ENCODE results near the gene F10. TPM values are rescaled to one million over a fixed set of nuclear protein-coding genes. Genes with fewer than 3 reads are reported as not detected.
"Not testable (repeated sequence)": the region's sequence is repeated elsewhere in the genome, so short reads cannot be mapped to it uniquely, and the experiment has no call there.

The F10 gene
- total RNA-seq, 4 donors from 2014 or later: 1.00 to 4.8 (median 2.4) TPM

- TF ChIP-seq CTCF (IDR thresholded peaks at IDR 0.05 in 4 of 5, conservative IDR thresholded peaks at IDR 0.05 in 1 of 5) (no peak), POLR2A (IDR thresholded peaks at IDR 0.05) (no peak)
- in situ Hi-C loops (cut with MboI; ENCODE audit: low sequenced_read_pairs in 4 of 4): no loop called here
Measured at GRCh38 chr13:113097651-113098050, 24.9 kb upstream of the F10 start.

GRCh38 chr13:113098162-113098732 lies 24.4 kb upstream of the F10 start:
- in situ Hi-C loops (cut with MboI; ENCODE audit: low sequenced_read_pairs in 4 of 4): no loop called here

More at GRCh38 chr13:113097651-113098050, 24.9 kb upstream of the F10 start:
- ATAC-seq (no peak), DNase-seq (no peak)
- Histone ChIP-seq H3K4me3 (no peak overlapping the region), H3K27ac (no peak overlapping the region), H3K4me1 (peaks cover 5 to 6% of the 10 kb centered on the region in 2 donors), H3K27me3 (peaks cover 0 to 3% (median 0%) of the 10 kb centered on the region in 3 donors), H3K9me3 (no peaks in the 10 kb centered on the region), H3K36me3 (no peaks in the 10 kb centered on the region)
- intact Hi-C loops (cut with DNase I; ENCODE audit: low total_unique reads): no loop called here

GRCh38 chr13:113099142-113099541 lies 23.5 kb upstream of the F10 start:
- in situ Hi-C loops (cut with MboI; ENCODE audit: low sequenced_read_pairs in 4 of 4): no loop called here
- ATAC-seq (no peak), DNase-seq (no peak)
- Histone ChIP-seq H3K4me3 (no peak overlapping the region), H3K36me3 (no peaks in the 10 kb centered on the region), H3K27me3 (peaks cover 0 to 10% (median 7%) of the 10 kb centered on the region in 3 donors), H3K4me1 (peaks cover 5 to 6% of the 10 kb centered on the region in 2 donors), H3K9me3 (no peaks in the 10 kb centered on the region), H3K27ac (no peak overlapping the region)
- intact Hi-C loops (cut with DNase I; ENCODE audit: low total_unique reads): no loop called here
- TF ChIP-seq CTCF (IDR thresholded peaks at IDR 0.05 in 4 of 5, conservative IDR thresholded peaks at IDR 0.05 in 1 of 5): no peak
- TF ChIP-seq POLR2A (IDR thresholded peaks at IDR 0.05): no peak

More at GRCh38 chr13:113098162-113098732, 24.4 kb upstream of the F10 start:
- DNase-seq: no peak
- no peak overlapping the region for H3K27ac ChIP-seq
- H3K27me3 ChIP-seq: peaks cover 0 to 4% (median 0%) of the 10 kb centered on the region in 3 donors
- H3K4me1 ChIP-seq: peaks cover 5 to 6% of the 10 kb centered on the region in 2 donors
- peak overlapping the region in 1 of 4 donors; percentile 31 for H3K4me3 ChIP-seq
- intact Hi-C loops (cut with DNase I; ENCODE audit: low total_unique reads): no loop called here
- H3K9me3 ChIP-seq: no peaks in the 10 kb centered on the region
- no peaks in the 10 kb centered on the region for H3K36me3 ChIP-seq
- ATAC-seq: peak in 1 of 2 donors; percentile 30
- TF ChIP-seq CTCF (IDR thresholded peaks at IDR 0.05 in 4 of 5, conservative IDR thresholded peaks at IDR 0.05 in 1 of 5) (no peak), POLR2A (IDR thresholded peaks at IDR 0.05) (no peak)

- H3K27ac ChIP-seq; H3K9me3 ChIP-seq; intact Hi-C loops (cut with DNase I; ENCODE audit: low total_unique reads); ATAC-seq; H3K36me3 ChIP-seq; H3K4me3 ChIP-seq; H3K4me1 ChIP-seq; in situ Hi-C loops (cut with MboI; ENCODE audit: low sequenced_read_pairs in 4 of 4); DNase-seq: not testable (repeated sequence)
- peaks cover 0 to 13% (median 10%) of the 10 kb centered on the region in 3 donors for H3K27me3 ChIP-seq
Measured at GRCh38 chr13:113102302-113102701, 20.3 kb upstream of the F10 start.

GRCh38 chr13:113102727-113103126 lies 19.9 kb upstream of the F10 start:
- Histone ChIP-seq H3K27ac (no peak overlapping the region), H3K36me3 (no peaks in the 10 kb centered on the region), H3K4me1 (peaks cover 5 to 6% of the 10 kb centered on the region in 2 donors), H3K27me3 (peaks cover 0 to 13% (median 10%) of the 10 kb centered on the region in 3 donors), H3K9me3 (no peaks in the 10 kb centered on the region), H3K4me3 (no peak overlapping the region)
- no peak for TF ChIP-seq CTCF (IDR thresholded peaks at IDR 0.05 in 4 of 5, conservative IDR thresholded peaks at IDR 0.05 in 1 of 5)
- TF ChIP-seq POLR2A (IDR thresholded peaks at IDR 0.05): no peak
- intact Hi-C loops (cut with DNase I; ENCODE audit: low total_unique reads): no loop called here
- DNase-seq: no peak
- in situ Hi-C loops (cut with MboI; ENCODE audit: low sequenced_read_pairs in 4 of 4): no loop called here
- ATAC-seq: no peak
